B cell (primary cell): ENCODE measurements around the gene HNRNPU. TPM values are rescaled to one million over a fixed set of nuclear protein-coding genes. Genes with fewer than 3 reads are reported as not detected.
"Not testable (repeated sequence)": the region's sequence is repeated elsewhere in the genome, so short reads cannot be mapped to it uniquely, and the experiment has no call there.

ENCODE experiments used
- ATAC-seq: fragments of 200-7000 bp; cut with Tn5 transposase; one replicate; pipeline ENCODE4 v1.10.0; 2021; ENCODE audit warnings: low read depth, mild to moderate bottlenecking, moderate number of reproducible peaks, moderate library complexity
- CTCF ChIA-PET: fragments of 350-600 bp; sonication (Branson Sonifier 250); formaldehyde crosslinking; loops from one replicate; lab custom pipeline; 2021; ENCODE audit warnings: antibody characterized with exemption, inconsistent platforms; lab: Charles Lee
- POLR2A ChIA-PET: fragments of 350-600 bp; sonication (Branson Sonifier 250); formaldehyde crosslinking; loops from one replicate; lab custom pipeline; 2021; ENCODE audit warnings: antibody characterized with exemption; lab: Charles Lee
- DNase-seq: peaks from one replicate; pipeline ENCODE4 v3.0.0; 2013
- H2AFZ ChIP-seq: 2 replicates; pipeline ENCODE4 v1.6.1; 2012; ENCODE audit warnings: mild to moderate bottlenecking, low read depth, low read length; ENCODE audit not compliant: insufficient read depth, poor library complexity, severe bottlenecking
- H3K27ac ChIP-seq, 2 donors: 1 replicate in 1 of 2; 2 replicates in 1 of 2; pipeline ENCODE4 v1.5.1; 2012 to 2013; ENCODE audit warnings: low read length in 2 of 2, mild to moderate bottlenecking in 2 of 2, moderate library complexity in 1 of 2
- H3K27me3 ChIP-seq, 4 experiments: fragments of 200-600 bp in 1 of 4; sonication (generic) in 1 of 4; replicated peaks in 1 of 4; 1 replicate in 2 of 4; 2 replicates in 2 of 4; pipeline versions ENCODE4 v1.6.1 to v1.7.0; 2013 to 2016; ENCODE audit warnings: low read length in 3 of 4, mild to moderate bottlenecking in 2 of 4, mixed read lengths in 1 of 4, moderate library complexity in 1 of 4; ENCODE audit not compliant: insufficient read depth in 4 of 4, control insufficient read depth in 3 of 4; ENCODE audit errors: control extremely low read depth in 1 of 4
- H3K36me3 ChIP-seq, 2 experiments: replicated peaks in 1 of 2; 1 replicate in 1 of 2; 2 replicates in 1 of 2; pipeline versions ENCODE4 v1.6.1 to v1.7.1; 2013; ENCODE audit warnings: low read length in 1 of 2; ENCODE audit not compliant: insufficient read depth in 2 of 2, control insufficient read depth in 1 of 2; ENCODE audit errors: control extremely low read depth in 1 of 2, extremely low read depth in 1 of 2
- H3K4me1 ChIP-seq, 2 donors: fragments of 200-600 bp in 1 of 2; sonication (generic) in 1 of 2; 1 replicate in 1 of 2; 2 replicates in 1 of 2; pipeline versions ENCODE4 v1.5.1 to v1.6.1; 2013 to 2017; ENCODE audit warnings: low read length in 2 of 2; ENCODE audit not compliant: control insufficient read depth in 2 of 2, insufficient read depth in 2 of 2
- H3K4me2 ChIP-seq: replicated peaks from 2 replicates; pipeline ENCODE3; 2012; ENCODE audit warnings: mild to moderate bottlenecking, low read depth, low read length; ENCODE audit not compliant: poor library complexity, severe bottlenecking
- H3K4me3 ChIP-seq, 5 experiments: fragments of 200-600 bp in 1 of 5; sonication (generic) in 1 of 5; 1 replicate in 3 of 5; 2 replicates in 2 of 5; pipeline versions ENCODE4 v1.5.1 to v1.7.0; 2011 to 2016; ENCODE audit warnings: low read length in 4 of 5, mild to moderate bottlenecking in 4 of 5, low read depth in 2 of 5, control low read depth in 1 of 5, moderate library complexity in 1 of 5; ENCODE audit not compliant: insufficient read depth in 1 of 5; ENCODE audit errors: control extremely low read depth in 1 of 5, extremely low read depth in 1 of 5
- H3K79me2 ChIP-seq: fragments of 200-600 bp; sonication (generic); one replicate; pipeline ENCODE4 v1.6.0; 2016; ENCODE audit warnings: low read length; ENCODE audit not compliant: control insufficient read depth, insufficient read depth
- H3K9ac ChIP-seq: fragments of 200-600 bp; sonication (generic); 2 replicates; pipeline ENCODE4 v1.6.1; 2017; ENCODE audit warnings: mild to moderate bottlenecking, low read length, moderate library complexity
- H3K9me3 ChIP-seq, 3 donors: one replicate each; pipeline versions ENCODE4 v1.6.1 to v1.7.1; 2013; ENCODE audit warnings: low read length in 2 of 3; ENCODE audit not compliant: control insufficient read depth in 2 of 3, insufficient read depth in 1 of 3; ENCODE audit errors: control extremely low read depth in 1 of 3
- H4K20me1 ChIP-seq: 2 replicates; pipeline ENCODE4 v1.6.0; 2012; ENCODE audit warnings: mild to moderate bottlenecking, low read length; ENCODE audit not compliant: insufficient read depth, control insufficient read depth, poor library complexity, severe bottlenecking
- H3K27ac Mint-ChIP-seq: one replicate; pipeline ENCODE4 v1.8.0; 2021; ENCODE audit warnings: mixed read lengths
- H3K27me3 Mint-ChIP-seq: one replicate; pipeline ENCODE4 v1.8.0; 2021; ENCODE audit warnings: mixed read lengths
- H3K4me1 Mint-ChIP-seq: one replicate; pipeline ENCODE4 v1.8.0; 2021; ENCODE audit warnings: mixed read lengths
- H3K4me3 Mint-ChIP-seq: one replicate; pipeline ENCODE4 v1.8.0; 2021; ENCODE audit warnings: mixed read lengths
- H3K9me3 Mint-ChIP-seq: one replicate; pipeline ENCODE4 v1.8.0; 2022; ENCODE audit warnings: mixed read lengths; ENCODE audit not compliant: insufficient read depth
- EZH2 ChIP-seq: IDR thresholded peaks from 2 replicates; pipeline ENCODE4 v1.6.1; 2012; ENCODE audit warnings: borderline replicate concordance, low read depth, mild to moderate bottlenecking, moderate library complexity, low read length; ENCODE audit not compliant: insufficient read depth, poor library complexity, severe bottlenecking
- WGBS: methylation state at CpG from one replicate; pipeline ENCODE4 v1.1.5; 2013; ENCODE audit warnings: missing lambda C conversion rate; ENCODE audit not compliant: insufficient coverage; 5-methylcytosine and 5-hydroxymethylcytosine counted together
- intact Hi-C: fragments of 100-400 bp; cut with micrococcal nuclease; formaldehyde crosslinking; loops from one replicate; pipeline ENCODE4 v1.10.0; 2022
- polyA plus RNA-seq: library from polyadenylated mRNA; depleted of rRNA; stranded (reverse); fragments of >200 nt; gene quantifications from 2 replicates; pipeline ENCODE4 v1.2.3, GENCODE V29; 2012
- total RNA-seq, 2 donors: library from RNA; stranded (reverse); fragments of 120-200 nt in 1 of 2; gene quantifications; 1 replicate in 1 of 2; 2 replicates in 1 of 2; pipeline versions ENCODE4 v1.2.3 to v1.2.4, GENCODE V29; 2013 to 2022
- TF ChIP-seq, protein P1 (sequence below): fragments of 200-600 bp; IDR thresholded peaks from one replicate; pipeline ENCODE4 v1.8.0; 2022; ENCODE audit warnings: antibody characterized with exemption, mild to moderate bottlenecking

HNRNPU gene
- total and polyA plus RNA-seq, 2 donors (not counting 1 experiment from before 2014, with no cell fraction given) = 95.2 to 406 TPM

DNA sequence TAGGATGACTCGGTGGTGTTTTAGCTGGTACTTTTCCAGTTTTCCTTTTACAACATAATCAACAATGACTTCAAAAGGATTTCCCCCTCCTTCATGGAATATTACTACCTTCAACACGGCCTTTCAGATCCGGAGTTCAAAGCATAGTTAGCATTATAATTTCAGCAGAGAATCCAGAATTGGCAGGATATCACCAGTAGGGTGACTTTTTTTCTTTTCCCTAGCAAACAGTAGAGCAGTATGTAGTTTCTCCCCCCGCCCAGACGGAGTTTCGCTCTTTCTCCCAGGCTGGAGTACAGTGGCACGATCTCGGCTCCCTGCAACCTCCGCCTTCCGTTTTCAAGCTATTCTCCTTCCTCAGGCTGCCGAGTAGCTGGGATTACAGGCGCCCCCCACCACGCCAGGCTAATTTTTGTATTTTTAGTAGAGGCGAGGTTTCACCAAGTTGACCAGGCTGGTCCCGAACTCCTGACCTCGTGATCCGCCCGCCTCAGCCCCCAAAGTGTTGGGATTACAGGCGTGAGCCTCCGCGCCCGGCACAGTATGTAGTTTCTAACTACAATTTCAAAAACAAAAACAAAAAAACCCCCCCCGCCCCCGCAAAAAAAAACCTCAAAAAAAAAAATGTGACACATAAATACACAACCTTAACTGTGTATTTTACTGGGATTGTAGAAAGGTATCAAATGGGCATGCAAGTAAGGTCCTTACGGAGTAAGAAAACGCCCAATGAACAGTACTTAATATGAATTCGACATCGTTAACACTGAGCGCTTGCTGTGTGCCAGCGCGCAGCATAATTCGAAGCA lies 30.4 kb downstream of the HNRNPU start:
- CTCF ChIA-PET = interaction anchor here (0.7 to 6.4 kb wide), 12 partner anchors 11 to 230 kb away, joined by 3 to 70 read pairs (median 6); partner anchors contain the start of genes DESI2 and HNRNPU
- H2AFZ ChIP-seq = peak overlapping the region; percentile 91
- Mint-ChIP-seq H3K27ac (peak overlapping the region; percentile 100), H3K4me3 (peak overlapping the region; percentile 100), H3K27me3 (no peaks in the 10 kb centered on the region), H3K4me1 (peaks cover 45% of the 10 kb centered on the region), H3K9me3 (no peaks in the 10 kb centered on the region)
- peak overlapping the region; percentile 93 for H3K9ac ChIP-seq
- WGBS = 2% methylated on average over 6 of the region's 32 CpGs
- H3K9me3 ChIP-seq = no peaks in the 10 kb centered on the region
- H3K27ac ChIP-seq = peak overlapping the region; percentile 97
- peaks cover 18 to 27% of the 10 kb centered on the region in 2 donors for H3K4me1 ChIP-seq
- POLR2A ChIA-PET = interaction anchor here (0.8 to 5.4 kb wide), 11 partner anchors 18 to 785 kb away, joined by 3 to 135 read pairs (median 7); partner anchors contain the start of genes DESI2 and HNRNPU
- H3K4me3 ChIP-seq = peak overlapping the region; percentile 89 to 98 (median 94)
- H3K4me2 ChIP-seq = peak overlapping the region; percentile 75
- intact Hi-C loops = loop anchor here (1.0 to 10.0 kb wide), 2 partner anchors 19 to 789 kb away; no protein-coding TSS in a partner anchor
- no peak for TF ChIP-seq EZH2
- TF ChIP-seq, protein P1, sequence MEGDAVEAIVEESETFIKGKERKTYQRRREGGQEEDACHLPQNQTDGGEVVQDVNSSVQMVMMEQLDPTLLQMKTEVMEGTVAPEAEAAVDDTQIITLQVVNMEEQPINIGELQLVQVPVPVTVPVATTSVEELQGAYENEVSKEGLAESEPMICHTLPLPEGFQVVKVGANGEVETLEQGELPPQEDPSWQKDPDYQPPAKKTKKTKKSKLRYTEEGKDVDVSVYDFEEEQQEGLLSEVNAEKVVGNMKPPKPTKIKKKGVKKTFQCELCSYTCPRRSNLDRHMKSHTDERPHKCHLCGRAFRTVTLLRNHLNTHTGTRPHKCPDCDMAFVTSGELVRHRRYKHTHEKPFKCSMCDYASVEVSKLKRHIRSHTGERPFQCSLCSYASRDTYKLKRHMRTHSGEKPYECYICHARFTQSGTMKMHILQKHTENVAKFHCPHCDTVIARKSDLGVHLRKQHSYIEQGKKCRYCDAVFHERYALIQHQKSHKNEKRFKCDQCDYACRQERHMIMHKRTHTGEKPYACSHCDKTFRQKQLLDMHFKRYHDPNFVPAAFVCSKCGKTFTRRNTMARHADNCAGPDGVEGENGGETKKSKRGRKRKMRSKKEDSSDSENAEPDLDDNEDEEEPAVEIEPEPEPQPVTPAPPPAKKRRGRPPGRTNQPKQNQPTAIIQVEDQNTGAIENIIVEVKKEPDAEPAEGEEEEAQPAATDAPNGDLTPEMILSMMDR = peak; percentile 38
- no peaks in the 10 kb centered on the region for H3K27me3 ChIP-seq
- no peaks in the 10 kb centered on the region for H4K20me1 ChIP-seq
- H3K36me3 ChIP-seq = no peaks in the 10 kb centered on the region
- DNase-seq = peak; percentile 70
- H3K79me2 ChIP-seq = peaks cover 16% of the 10 kb centered on the region
- peak; percentile 8 for ATAC-seq

DNA sequence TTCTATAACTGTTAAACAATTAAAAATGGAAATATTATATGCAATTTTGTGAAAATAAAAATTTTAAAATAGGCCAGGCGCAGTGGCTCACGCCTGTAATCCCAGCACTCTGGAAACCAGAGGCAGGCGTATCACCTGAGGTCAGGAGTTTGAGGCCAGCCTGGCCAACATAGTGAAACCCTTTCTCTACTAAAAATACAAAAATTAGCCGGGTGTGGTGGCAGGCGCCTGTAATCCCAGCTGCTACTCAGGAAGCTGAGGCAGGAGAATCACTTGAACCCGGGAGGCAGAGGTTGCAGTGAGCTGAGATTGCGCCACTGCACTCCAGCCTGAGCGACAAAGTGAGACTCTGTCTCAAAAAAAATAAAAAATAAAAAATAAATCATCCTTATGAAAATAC lies 31.1 kb downstream of the HNRNPU start:
- not testable (repeated sequence) for H3K9me3 ChIP-seq, H4K20me1 ChIP-seq, H3K36me3 ChIP-seq, ATAC-seq, H3K4me3 Mint-ChIP-seq, H2AFZ ChIP-seq, H3K27ac Mint-ChIP-seq, DNase-seq, H3K27me3 Mint-ChIP-seq, H3K27me3 ChIP-seq, H3K9me3 Mint-ChIP-seq
- ChIA-PET POLR2A (interaction anchor here (4.0 to 5.4 kb wide), 3 partner anchors 17 to 138 kb away, joined by 26 to 135 read pairs (median 92); partner anchors contain the start of gene HNRNPU), CTCF (interaction anchor here (1.0 to 6.4 kb wide), 5 partner anchors 18 to 209 kb away, joined by 3 to 70 read pairs (median 14); partner anchors contain the start of gene HNRNPU)
- Histone ChIP-seq H3K9ac (peak overlapping the region; percentile 93), H3K79me2 (peaks cover 12% of the 10 kb centered on the region), H3K4me3 (peak overlapping the region in 4 of 5 experiments; percentile 92 to 98 (median 95)), H3K27ac (peak overlapping the region; percentile 97), H3K4me2 (peak overlapping the region; percentile 75), H3K4me1 (peaks cover 18 to 27% of the 10 kb centered on the region in 2 donors)
- H3K4me1 Mint-ChIP-seq = peaks cover 39% of the 10 kb centered on the region
- no CpG with 5 or more reads among the region's 8 CpGs for WGBS
- intact Hi-C loops = loop anchor here (1.0 to 10.0 kb wide), 2 partner anchors 18 to 788 kb away; no protein-coding TSS in a partner anchor
